Calu3 (cell line): ENCODE results near the gene PRPS1. TPM values are rescaled to one million over a fixed set of nuclear protein-coding genes. Genes with fewer than 3 reads are reported as not detected.
"Not testable (repeated sequence)": the region's sequence is repeated elsewhere in the genome, so short reads cannot be mapped to it uniquely, and the experiment has no call there.

ENCODE experiments used
- BruUV-seq: library from RNA; stranded (reverse); fragments of 400-500 nt; replicated peaks from 2 replicates; lab custom pipeline; 2021; lab: Mats Ljungman, UMichigan
- CTCF ChIA-PET: fragments of 300-600 bp; sonication (Branson Sonifier 250); formaldehyde crosslinking; loops from one replicate; lab custom pipeline; 2022; ENCODE audit warnings: antibody characterized with exemption; lab: Charles Lee
- DNase-seq: peaks from one replicate; pipeline ENCODE4 v3.0.0; 2022
- H3K27ac Mint-ChIP-seq: one replicate; pipeline ENCODE4 v1.8.0; 2022; ENCODE audit warnings: mixed read lengths; ENCODE audit not compliant: unreplicated experiment
- H3K27me3 Mint-ChIP-seq: one replicate; pipeline ENCODE4 v1.8.0; 2022; ENCODE audit warnings: mixed read lengths; ENCODE audit not compliant: unreplicated experiment
- H3K36me3 Mint-ChIP-seq: one replicate; pipeline ENCODE4 v1.8.0; 2022; ENCODE audit warnings: mild to moderate bottlenecking, moderate library complexity, mixed read lengths; ENCODE audit not compliant: insufficient read depth, unreplicated experiment
- H3K4me1 Mint-ChIP-seq: one replicate; pipeline ENCODE4 v1.8.0; 2022; ENCODE audit warnings: mild to moderate bottlenecking, low read depth, mixed read lengths; ENCODE audit not compliant: unreplicated experiment
- H3K4me3 Mint-ChIP-seq: one replicate; pipeline ENCODE4 v1.8.0; 2022; ENCODE audit warnings: mild to moderate bottlenecking, low read depth, moderate library complexity, mixed read lengths; ENCODE audit not compliant: unreplicated experiment
- H3K9me3 Mint-ChIP-seq: one replicate; pipeline ENCODE4 v1.8.0; 2022; ENCODE audit warnings: low read depth, mixed read lengths; ENCODE audit not compliant: unreplicated experiment
- CTCF ChIP-seq: fragments of 200-600 bp; IDR thresholded peaks from one replicate; pipeline ENCODE4 v1.8.0; 2022; ENCODE audit warnings: antibody characterized with exemption; ENCODE audit not compliant: unreplicated experiment
- intact Hi-C: fragments of 100-400 bp; cut with micrococcal nuclease; formaldehyde crosslinking; loops from one replicate; pipeline ENCODE4 v1.10.0; 2022; ENCODE audit not compliant: unreplicated experiment
- total RNA-seq: library from RNA; stranded (reverse); gene quantifications from 2 replicates; pipeline ENCODE4 v1.2.3, GENCODE V29; 2022

The PRPS1 gene
- total RNA-seq, 1 experiment from 2014 or later = 62.5 TPM

DNA sequence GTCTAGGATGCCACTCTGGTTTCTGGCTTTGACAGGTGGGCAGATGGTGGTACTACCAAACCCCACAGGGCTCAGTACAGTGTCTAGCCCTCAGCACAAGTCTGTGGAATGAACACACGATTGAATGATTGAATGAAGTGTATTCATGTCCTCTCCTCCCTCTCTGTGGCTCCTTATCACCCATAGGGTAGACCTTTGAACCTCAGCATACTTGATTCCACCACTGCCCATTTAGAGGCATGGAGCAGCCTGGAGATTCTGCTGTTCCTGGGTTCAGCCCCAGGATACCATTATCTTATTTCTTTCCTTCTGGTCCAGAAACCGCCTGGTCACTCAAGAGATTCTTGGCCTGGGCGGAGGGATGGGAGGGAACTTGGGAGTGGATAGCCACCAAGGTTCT lies 53.9 kb downstream of the PRPS1 start:
- intact Hi-C loops = no loop called here
- BruUV-seq = no TSS peak
- H3K4me1 Mint-ChIP-seq = peaks cover 36% of the 10 kb centered on the region
- no peaks in the 10 kb centered on the region for H3K9me3 Mint-ChIP-seq
- no peaks in the 10 kb centered on the region for H3K27me3 Mint-ChIP-seq
- TF ChIP-seq CTCF = no peak
- no peak overlapping the region for H3K27ac Mint-ChIP-seq
- CTCF ChIA-PET = no interaction called here
- H3K36me3 Mint-ChIP-seq = peaks cover under 1% of the 10 kb centered on the region
- DNase-seq = no peak
- H3K4me3 Mint-ChIP-seq = no peak overlapping the region

GRCh38 chrX:107683124-107683895 lies 55.0 kb downstream of the PRPS1 start:
- Mint-ChIP-seq H3K36me3 (no peaks in the 10 kb centered on the region), H3K27ac (peak overlapping the region; percentile 33), H3K4me1 (peaks cover 39% of the 10 kb centered on the region), H3K4me3 (no peak overlapping the region), H3K9me3 (no peaks in the 10 kb centered on the region), H3K27me3 (no peaks in the 10 kb centered on the region)
- no peak for DNase-seq
- CTCF ChIA-PET = no interaction called here
- no peak for TF ChIP-seq CTCF
- intact Hi-C loops = no loop called here
- no TSS peak for BruUV-seq

GRCh38 chrX:107683931-107684330 lies 55.6 kb downstream of the PRPS1 start:
- DNase-seq = no peak
- TF ChIP-seq CTCF = no peak
- Mint-ChIP-seq H3K36me3 (no peaks in the 10 kb centered on the region), H3K27ac (peak overlapping the region; percentile 33), H3K4me3 (no peak overlapping the region), H3K27me3 (no peaks in the 10 kb centered on the region), H3K4me1 (peaks cover 45% of the 10 kb centered on the region), H3K9me3 (no peaks in the 10 kb centered on the region)
- no TSS peak for BruUV-seq
- intact Hi-C loops = no loop called here
- CTCF ChIA-PET = no interaction called here

DNA sequence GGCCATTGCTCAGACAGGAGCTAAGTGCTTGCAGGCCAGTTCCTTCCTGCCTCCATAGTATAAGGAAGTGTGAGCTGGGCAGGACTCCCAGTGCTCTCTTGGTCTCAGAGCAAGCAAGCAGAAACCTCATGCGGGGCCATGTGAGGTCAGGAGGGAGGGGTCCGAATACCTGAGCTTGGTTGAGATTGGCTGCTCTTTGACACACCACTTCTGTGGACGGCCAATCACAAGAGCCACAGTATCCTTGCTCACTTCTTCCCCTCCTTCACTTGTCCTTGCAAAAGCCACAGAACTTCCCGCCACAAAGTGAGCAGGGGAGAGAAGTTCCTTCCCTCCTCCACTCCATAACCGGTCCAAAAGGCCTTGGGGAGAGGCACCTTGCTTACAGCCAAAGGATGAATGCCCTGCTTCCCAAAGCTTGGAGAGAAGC lies 56.7 kb downstream of the PRPS1 start:
- no TSS peak for BruUV-seq
- peak; percentile 75 for DNase-seq
- CTCF ChIA-PET = interaction anchor here (0.7 to 1.1 kb wide), 3 partner anchors 12 to 92 kb away, joined by 3 to 6 read pairs (median 5); partner anchors contain the start of genes NCBP2L and TSC22D3
- Mint-ChIP-seq H3K27ac (no peak overlapping the region), H3K4me1 (peaks cover 51% of the 10 kb centered on the region), H3K4me3 (no peak overlapping the region), H3K36me3 (no peaks in the 10 kb centered on the region), H3K27me3 (no peaks in the 10 kb centered on the region), H3K9me3 (no peaks in the 10 kb centered on the region)
- TF ChIP-seq CTCF = no peak
- intact Hi-C loops = no loop called here

GRCh38 chrX:107685586-107685985 lies 57.3 kb downstream of the PRPS1 start:
- BruUV-seq, DNase-seq, intact Hi-C loops, H3K4me3 Mint-ChIP-seq, H3K9me3 Mint-ChIP-seq, H3K27me3 Mint-ChIP-seq, H3K27ac Mint-ChIP-seq, H3K36me3 Mint-ChIP-seq: not testable (repeated sequence)
- H3K4me1 Mint-ChIP-seq = peaks cover 51% of the 10 kb centered on the region
- CTCF ChIA-PET = interaction anchor here (0.7 to 1.1 kb wide), 3 partner anchors 13 to 92 kb away, joined by 3 to 6 read pairs (median 5); partner anchors contain the start of genes NCBP2L and TSC22D3
